WTC11 (cell line): ENCODE data around the gene SFTA2. TPM values are rescaled to one million over a fixed set of nuclear protein-coding genes. Genes with fewer than 3 reads are reported as not detected.

Experiments used
- ATAC-seq: fragments of 200-7000 bp; cut with Tn5 transposase; 2 replicates; pipeline ENCODE4 v1.10.0; 2021; ENCODE audit warnings: mild to moderate bottlenecking, moderate library complexity
- CTCF ChIA-PET: fragments of 300-600 bp; sonication (Branson Sonifier 250); formaldehyde crosslinking; loops from one replicate; lab custom pipeline; 2021; ENCODE audit warnings: antibody characterized with exemption; lab: Charles Lee
- POLR2A ChIA-PET: fragments of 350-600 bp; sonication (Branson Sonifier 250); formaldehyde crosslinking; loops from one replicate; lab custom pipeline; 2021; ENCODE audit warnings: antibody characterized with exemption; lab: Charles Lee
- DNase-seq: peaks from one replicate; pipeline ENCODE4 v3.0.0; 2021; ENCODE audit warnings: low spot score
- H3K27ac Mint-ChIP-seq: 2 replicates; pipeline ENCODE4 v1.8.0; 2021; ENCODE audit warnings: mixed read lengths
- H3K27me3 Mint-ChIP-seq: 2 replicates; pipeline ENCODE4 v1.8.0; 2021; ENCODE audit warnings: low read depth, mild to moderate bottlenecking, moderate library complexity, mixed read lengths
- H3K36me3 Mint-ChIP-seq: 2 replicates; pipeline ENCODE4 v1.8.0; 2021; ENCODE audit warnings: mixed read lengths
- H3K4me1 Mint-ChIP-seq: 2 replicates; pipeline ENCODE4 v1.8.0; 2022; ENCODE audit warnings: mixed read lengths
- H3K4me3 Mint-ChIP-seq: 2 replicates; pipeline ENCODE4 v1.8.0; 2021; ENCODE audit warnings: mild to moderate bottlenecking, moderate library complexity, mixed read lengths
- H3K9me3 Mint-ChIP-seq: 2 replicates; pipeline ENCODE4 v1.8.0; 2021; ENCODE audit warnings: mixed read lengths
- ARID4B ChIP-seq: sonication (generic); formaldehyde crosslinking; IDR thresholded peaks from 2 replicates; pipeline ENCODE4 v1.8.0; 2023; ENCODE audit warnings: missing genetic modification reagents, mild to moderate bottlenecking, borderline replicate concordance
- ELF4 ChIP-seq: sonication (generic); formaldehyde crosslinking; IDR thresholded peaks from 2 replicates; pipeline ENCODE4 v1.8.1; 2022; ENCODE audit warnings: low read depth, mild to moderate bottlenecking, moderate library complexity, missing genetic modification reagents
- GABPB1 ChIP-seq: sonication (generic); formaldehyde crosslinking; IDR thresholded peaks from 2 replicates; pipeline ENCODE4 v1.8.1; 2023; ENCODE audit warnings: mild to moderate bottlenecking, missing genetic modification reagents
- GTF2I ChIP-seq: fragments of 250-450 bp; sonication (Bioruptor Pico); conservative IDR thresholded peaks from 2 replicates; pipeline ENCODE4 v1.4.0; 2021; ENCODE audit warnings: mild to moderate bottlenecking
- JUN ChIP-seq: sonication (generic); formaldehyde crosslinking; IDR thresholded peaks from 2 replicates; pipeline ENCODE4 v1.8.0; 2023; ENCODE audit warnings: mild to moderate bottlenecking, missing genetic modification reagents
- NFATC4 ChIP-seq: fragments of 250-450 bp; sonication (Bioruptor Pico); IDR thresholded peaks from 2 replicates; pipeline ENCODE4 v1.9.0; 2021; ENCODE audit warnings: mild to moderate bottlenecking
- SMAD3 ChIP-seq: sonication (generic); formaldehyde crosslinking; IDR thresholded peaks from 2 replicates; pipeline ENCODE4 v1.8.0; 2022; ENCODE audit warnings: missing genetic modification reagents, mild to moderate bottlenecking, borderline replicate concordance
- SP1 ChIP-seq: sonication (generic); formaldehyde crosslinking; conservative IDR thresholded peaks from 2 replicates; pipeline ENCODE4 v1.8.1; 2022; ENCODE audit warnings: missing genetic modification reagents
- TCF7 ChIP-seq: sonication (generic); formaldehyde crosslinking; IDR thresholded peaks from 2 replicates; pipeline ENCODE4 v1.8.0; 2022; ENCODE audit warnings: mild to moderate bottlenecking, low read depth, missing genetic modification reagents, moderate library complexity
- TEAD4 ChIP-seq: sonication (generic); formaldehyde crosslinking; IDR thresholded peaks from 2 replicates; pipeline ENCODE4 v1.8.0; 2022; ENCODE audit warnings: mild to moderate bottlenecking, missing genetic modification reagents
- ZBTB21 ChIP-seq: sonication (generic); formaldehyde crosslinking; IDR thresholded peaks from 2 replicates; pipeline ENCODE4 v1.8.1; 2023; ENCODE audit warnings: mild to moderate bottlenecking, missing genetic modification reagents, borderline replicate concordance
- ZMAT4 ChIP-seq: fragments of 250-450 bp; sonication (Bioruptor Pico); IDR thresholded peaks from 2 replicates; pipeline ENCODE4 v1.9.0; 2021; ENCODE audit warnings: mild to moderate bottlenecking
- total RNA-seq: library from RNA; stranded (reverse); gene quantifications from 3 replicates; pipeline ENCODE4 v1.2.3, GENCODE V29; 2021
- TF ChIP-seq, protein P1 (sequence below): sonication (generic); formaldehyde crosslinking; IDR thresholded peaks from 2 replicates; pipeline ENCODE4 v1.8.0; 2022; ENCODE audit warnings: missing genetic modification reagents
- TF ChIP-seq, protein P2 (sequence below): fragments of 250-450 bp; sonication (Bioruptor Pico); IDR thresholded peaks from 2 replicates; pipeline ENCODE4 v2.1.2; 2022; ENCODE audit warnings: mild to moderate bottlenecking, moderate library complexity
- TF ChIP-seq, protein P3 (sequence below): sonication (generic); formaldehyde crosslinking; IDR thresholded peaks from 2 replicates; pipeline ENCODE4 v1.8.1; 2022; ENCODE audit warnings: low read depth, mild to moderate bottlenecking, moderate library complexity, missing genetic modification reagents, borderline replicate concordance
- TF ChIP-seq, protein P4 (sequence below): sonication (generic); formaldehyde crosslinking; conservative IDR thresholded peaks from 2 replicates; pipeline ENCODE4 v1.8.1; 2022; ENCODE audit warnings: mild to moderate bottlenecking, missing genetic modification reagents

Gene SFTA2
- total RNA-seq, 1 experiment from 2014 or later = not detected

DNA sequence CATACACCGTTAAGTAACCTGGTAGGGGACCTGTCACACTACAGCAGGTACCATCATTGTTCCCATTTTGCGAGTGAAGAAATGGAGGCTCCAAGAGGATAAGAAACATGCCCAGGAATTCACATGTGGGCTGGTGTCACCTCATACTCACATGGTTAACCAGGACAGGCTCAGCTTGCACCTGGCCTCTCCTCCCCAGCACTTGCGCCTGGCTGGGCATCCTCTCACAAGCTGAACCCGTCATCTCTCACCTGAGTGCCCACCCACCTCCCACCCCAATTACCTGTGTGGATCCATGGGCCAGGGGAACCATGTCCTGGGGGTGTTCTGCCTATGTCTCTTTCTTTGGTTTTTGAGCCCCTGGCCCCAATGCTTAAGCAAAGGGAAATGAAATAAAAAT is 1.5 kb downstream of the SFTA2 start:
- ATAC-seq = no peak
- DNase-seq = no peak
- H3K27me3 Mint-ChIP-seq = no peaks in the 10 kb centered on the region
- peaks cover 32% of the 10 kb centered on the region for H3K36me3 Mint-ChIP-seq
- H3K4me3 Mint-ChIP-seq = no peak overlapping the region
- H3K4me1 Mint-ChIP-seq = peaks cover 8% of the 10 kb centered on the region; the same call in 1 of the 2 replicates
- no peak for TF ChIP-seq TEAD4 (CRISPR knock-in tag)
- TF ChIP-seq ZBTB21 = no peak
- no peak for TF ChIP-seq ARID4B
- TF ChIP-seq, protein P1, sequence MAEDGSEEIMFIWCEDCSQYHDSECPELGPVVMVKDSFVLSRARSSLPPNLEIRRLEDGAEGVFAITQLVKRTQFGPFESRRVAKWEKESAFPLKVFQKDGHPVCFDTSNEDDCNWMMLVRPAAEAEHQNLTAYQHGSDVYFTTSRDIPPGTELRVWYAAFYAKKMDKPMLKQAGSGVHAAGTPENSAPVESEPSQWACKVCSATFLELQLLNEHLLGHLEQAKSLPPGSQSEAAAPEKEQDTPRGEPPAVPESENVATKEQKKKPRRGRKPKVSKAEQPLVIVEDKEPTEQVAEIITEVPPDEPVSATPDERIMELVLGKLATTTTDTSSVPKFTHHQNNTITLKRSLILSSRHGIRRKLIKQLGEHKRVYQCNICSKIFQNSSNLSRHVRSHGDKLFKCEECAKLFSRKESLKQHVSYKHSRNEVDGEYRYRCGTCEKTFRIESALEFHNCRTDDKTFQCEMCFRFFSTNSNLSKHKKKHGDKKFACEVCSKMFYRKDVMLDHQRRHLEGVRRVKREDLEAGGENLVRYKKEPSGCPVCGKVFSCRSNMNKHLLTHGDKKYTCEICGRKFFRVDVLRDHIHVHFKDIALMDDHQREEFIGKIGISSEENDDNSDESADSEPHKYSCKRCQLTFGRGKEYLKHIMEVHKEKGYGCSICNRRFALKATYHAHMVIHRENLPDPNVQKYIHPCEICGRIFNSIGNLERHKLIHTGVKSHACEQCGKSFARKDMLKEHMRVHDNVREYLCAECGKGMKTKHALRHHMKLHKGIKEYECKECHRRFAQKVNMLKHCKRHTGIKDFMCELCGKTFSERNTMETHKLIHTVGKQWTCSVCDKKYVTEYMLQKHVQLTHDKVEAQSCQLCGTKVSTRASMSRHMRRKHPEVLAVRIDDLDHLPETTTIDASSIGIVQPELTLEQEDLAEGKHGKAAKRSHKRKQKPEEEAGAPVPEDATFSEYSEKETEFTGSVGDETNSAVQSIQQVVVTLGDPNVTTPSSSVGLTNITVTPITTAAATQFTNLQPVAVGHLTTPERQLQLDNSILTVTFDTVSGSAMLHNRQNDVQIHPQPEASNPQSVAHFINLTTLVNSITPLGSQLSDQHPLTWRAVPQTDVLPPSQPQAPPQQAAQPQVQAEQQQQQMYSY (CRISPR knock-in tag) = no peak
- TF ChIP-seq, protein P2, sequence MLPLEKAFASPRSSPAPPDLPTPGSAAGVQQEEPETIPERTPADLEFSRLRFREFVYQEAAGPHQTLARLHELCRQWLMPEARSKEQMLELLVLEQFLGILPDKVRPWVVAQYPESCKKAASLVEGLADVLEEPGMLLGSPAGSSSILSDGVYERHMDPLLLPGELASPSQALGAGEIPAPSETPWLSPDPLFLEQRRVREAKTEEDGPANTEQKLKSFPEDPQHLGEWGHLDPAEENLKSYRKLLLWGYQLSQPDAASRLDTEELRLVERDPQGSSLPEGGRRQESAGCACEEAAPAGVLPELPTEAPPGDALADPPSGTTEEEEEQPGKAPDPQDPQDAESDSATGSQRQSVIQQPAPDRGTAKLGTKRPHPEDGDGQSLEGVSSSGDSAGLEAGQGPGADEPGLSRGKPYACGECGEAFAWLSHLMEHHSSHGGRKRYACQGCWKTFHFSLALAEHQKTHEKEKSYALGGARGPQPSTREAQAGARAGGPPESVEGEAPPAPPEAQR (CRISPR knock-in tag) = no peak
- no peak for TF ChIP-seq GTF2I (CRISPR knock-in tag)
- TF ChIP-seq, protein P3, sequence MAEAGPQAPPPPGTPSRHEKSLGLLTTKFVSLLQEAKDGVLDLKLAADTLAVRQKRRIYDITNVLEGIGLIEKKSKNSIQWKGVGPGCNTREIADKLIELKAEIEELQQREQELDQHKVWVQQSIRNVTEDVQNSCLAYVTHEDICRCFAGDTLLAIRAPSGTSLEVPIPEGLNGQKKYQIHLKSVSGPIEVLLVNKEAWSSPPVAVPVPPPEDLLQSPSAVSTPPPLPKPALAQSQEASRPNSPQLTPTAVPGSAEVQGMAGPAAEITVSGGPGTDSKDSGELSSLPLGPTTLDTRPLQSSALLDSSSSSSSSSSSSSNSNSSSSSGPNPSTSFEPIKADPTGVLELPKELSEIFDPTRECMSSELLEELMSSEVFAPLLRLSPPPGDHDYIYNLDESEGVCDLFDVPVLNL = no peak
- TF ChIP-seq SMAD3 = no peak
- TF ChIP-seq ZMAT4 = no peak
- no peak for TF ChIP-seq JUN (CRISPR knock-in tag)
- TF ChIP-seq GABPB1 (CRISPR knock-in tag) = no peak
- no peak for TF ChIP-seq NFATC4 (CRISPR knock-in tag)
- TF ChIP-seq, protein P4, sequence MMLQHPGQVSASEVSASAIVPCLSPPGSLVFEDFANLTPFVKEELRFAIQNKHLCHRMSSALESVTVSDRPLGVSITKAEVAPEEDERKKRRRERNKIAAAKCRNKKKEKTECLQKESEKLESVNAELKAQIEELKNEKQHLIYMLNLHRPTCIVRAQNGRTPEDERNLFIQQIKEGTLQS (CRISPR knock-in tag) = no peak
- TF ChIP-seq SP1 (CRISPR knock-in tag) = no peak
- TF ChIP-seq ELF4 (CRISPR knock-in tag) = no peak
- no peak for TF ChIP-seq TCF7
- H3K9me3 Mint-ChIP-seq = peaks cover 19% of the 10 kb centered on the region
- POLR2A ChIA-PET = interaction anchor here (0.6 kb wide), 1 partner anchor 331 kb away, joined by 4 read pairs; no protein-coding TSS in a partner anchor
- no peak overlapping the region for H3K27ac Mint-ChIP-seq
- CTCF ChIA-PET = interaction anchor here (0.8 to 3.7 kb wide), 6 partner anchors 11 to 157 kb away, joined by 3 to 18 read pairs (median 7); partner anchors contain the start of gene MUCL3
